ENCODE measurements around the gene F12. TPM values are rescaled to one million over a fixed set of nuclear protein-coding genes. Genes with fewer than 3 reads are reported as not detected.
"Not testable (repeated sequence)": the region's sequence is repeated elsewhere in the genome, so short reads cannot be mapped to it uniquely, and the experiment has no call there.

The F12 gene
- total RNA-seq, 1 experiment from 2014 or later, result 16.5 TPM

DNA sequence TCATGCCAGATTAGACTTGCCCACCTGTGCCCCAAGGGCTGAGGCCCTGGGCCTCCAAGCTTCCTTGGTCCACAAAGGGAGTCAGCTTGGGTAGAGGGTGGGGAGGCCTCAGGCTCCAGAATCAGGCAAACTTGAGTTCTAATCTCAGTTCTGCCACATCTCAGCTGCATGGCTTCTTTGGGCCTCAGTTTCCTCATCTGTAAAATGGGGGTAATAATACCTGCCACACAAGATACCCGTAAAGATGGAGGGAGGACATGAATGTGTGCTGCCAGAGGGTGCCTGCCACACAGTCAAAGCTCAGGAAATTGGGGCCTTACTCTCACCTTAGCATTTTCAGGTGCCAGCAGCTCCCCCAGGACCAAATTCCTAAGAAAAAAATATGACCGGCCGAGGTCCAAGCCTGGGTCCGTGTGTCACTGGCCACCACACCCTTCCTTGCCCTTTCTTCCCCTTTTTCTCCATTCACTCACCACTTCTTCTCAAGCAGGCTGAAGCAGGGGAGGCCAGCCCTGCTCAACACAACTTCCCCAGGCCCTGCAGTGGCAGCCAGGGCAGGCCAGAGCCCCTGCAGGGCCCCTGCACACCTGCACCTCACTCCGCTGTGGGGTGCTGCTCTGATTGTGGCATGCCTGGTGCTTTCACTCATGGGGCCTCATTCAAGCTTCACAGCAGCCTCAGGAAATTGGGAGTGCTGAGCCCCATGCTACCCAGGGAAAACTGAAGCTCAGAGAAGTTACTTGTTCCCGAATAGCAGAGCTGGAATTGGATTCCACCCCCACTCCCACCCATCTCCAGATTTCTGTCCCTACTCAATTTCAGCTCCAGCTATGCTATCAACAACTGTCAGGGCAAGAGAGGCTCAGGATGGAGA lies 47.7 kb downstream of the F12 start:
- Mint-ChIP-seq H3K36me3 (ENCODE audit: insufficient read depth, unreplicated experiment) (no peaks in the 10 kb centered on the region), H3K9me3 (ENCODE audit: unreplicated experiment) (no peaks in the 10 kb centered on the region), H3K4me1 (ENCODE audit: insufficient read depth, unreplicated experiment) (peaks cover 27% of the 10 kb centered on the region), H3K27ac (ENCODE audit: low read depth, unreplicated experiment) (no peak overlapping the region), H3K27me3 (ENCODE audit: insufficient read depth, unreplicated experiment) (no peaks in the 10 kb centered on the region), H3K4me3 (ENCODE audit: unreplicated experiment) (peak overlapping the region; percentile 79)
- CTCF ChIA-PET, result interaction anchor here (0.6 to 4.7 kb wide), 8 partner anchors 8 to 140 kb away, joined by 3 to 21 read pairs (median 3); partner anchors contain the start of gene LMAN2
- no TSS peak for BruUV-seq (replicated peaks)
- intact Hi-C loops (cut with micrococcal nuclease), result loop anchor here (2.0 kb wide), 1 partner anchor 43 kb away; no protein-coding TSS in a partner anchor
- TF ChIP-seq, protein P1, sequence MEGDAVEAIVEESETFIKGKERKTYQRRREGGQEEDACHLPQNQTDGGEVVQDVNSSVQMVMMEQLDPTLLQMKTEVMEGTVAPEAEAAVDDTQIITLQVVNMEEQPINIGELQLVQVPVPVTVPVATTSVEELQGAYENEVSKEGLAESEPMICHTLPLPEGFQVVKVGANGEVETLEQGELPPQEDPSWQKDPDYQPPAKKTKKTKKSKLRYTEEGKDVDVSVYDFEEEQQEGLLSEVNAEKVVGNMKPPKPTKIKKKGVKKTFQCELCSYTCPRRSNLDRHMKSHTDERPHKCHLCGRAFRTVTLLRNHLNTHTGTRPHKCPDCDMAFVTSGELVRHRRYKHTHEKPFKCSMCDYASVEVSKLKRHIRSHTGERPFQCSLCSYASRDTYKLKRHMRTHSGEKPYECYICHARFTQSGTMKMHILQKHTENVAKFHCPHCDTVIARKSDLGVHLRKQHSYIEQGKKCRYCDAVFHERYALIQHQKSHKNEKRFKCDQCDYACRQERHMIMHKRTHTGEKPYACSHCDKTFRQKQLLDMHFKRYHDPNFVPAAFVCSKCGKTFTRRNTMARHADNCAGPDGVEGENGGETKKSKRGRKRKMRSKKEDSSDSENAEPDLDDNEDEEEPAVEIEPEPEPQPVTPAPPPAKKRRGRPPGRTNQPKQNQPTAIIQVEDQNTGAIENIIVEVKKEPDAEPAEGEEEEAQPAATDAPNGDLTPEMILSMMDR (IDR thresholded peaks at IDR 0.05; ENCODE audit: unreplicated experiment), result no peak
- DNase-seq (ENCODE audit: unreplicated experiment), result no peak
- POLR2A ChIA-PET, result interaction anchor here (0.8 to 3.2 kb wide), 4 partner anchors 9 to 43 kb away, joined by 3 to 29 read pairs (median 4); partner anchors contain the start of gene LMAN2

DNA sequence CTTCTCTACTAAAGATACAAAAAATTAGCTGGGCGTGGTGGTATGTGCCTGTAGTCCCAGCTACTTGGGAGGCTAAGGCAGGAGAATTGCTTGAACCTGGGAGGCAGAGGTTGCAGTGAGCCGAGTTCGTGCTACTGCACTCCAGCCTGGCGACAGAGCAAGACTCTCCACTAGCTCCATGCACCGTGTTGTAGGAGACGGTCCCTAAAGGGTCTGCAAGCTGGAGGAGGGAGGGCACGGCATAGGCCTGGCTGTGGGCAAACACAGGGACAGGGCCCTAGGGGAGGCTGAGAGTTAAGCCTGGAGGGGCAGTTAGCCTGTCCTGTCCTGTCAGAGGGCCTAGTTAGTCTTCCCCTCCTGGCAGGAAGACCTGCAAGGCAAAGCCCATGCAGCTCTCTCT lies 48.6 kb downstream of the F12 start:
- H3K4me3 Mint-ChIP-seq (ENCODE audit: unreplicated experiment); DNase-seq (ENCODE audit: unreplicated experiment); H3K9me3 Mint-ChIP-seq (ENCODE audit: unreplicated experiment); H3K27me3 Mint-ChIP-seq (ENCODE audit: insufficient read depth, unreplicated experiment); H3K27ac Mint-ChIP-seq (ENCODE audit: low read depth, unreplicated experiment); H3K36me3 Mint-ChIP-seq (ENCODE audit: insufficient read depth, unreplicated experiment); intact Hi-C loops (cut with micrococcal nuclease); BruUV-seq (replicated peaks): not testable (repeated sequence)
- peaks cover 27% of the 10 kb centered on the region for H3K4me1 Mint-ChIP-seq (ENCODE audit: insufficient read depth, unreplicated experiment)
- POLR2A ChIA-PET, result interaction anchor here (0.8 to 3.2 kb wide), 2 partner anchors 9 to 13 kb away, joined by 3 to 29 read pairs; partner anchors contain the start of gene LMAN2
- CTCF ChIA-PET, result interaction anchor here (0.6 to 4.7 kb wide), 8 partner anchors 9 to 161 kb away, joined by 3 to 21 read pairs (median 3); no protein-coding TSS in a partner anchor

DNA sequence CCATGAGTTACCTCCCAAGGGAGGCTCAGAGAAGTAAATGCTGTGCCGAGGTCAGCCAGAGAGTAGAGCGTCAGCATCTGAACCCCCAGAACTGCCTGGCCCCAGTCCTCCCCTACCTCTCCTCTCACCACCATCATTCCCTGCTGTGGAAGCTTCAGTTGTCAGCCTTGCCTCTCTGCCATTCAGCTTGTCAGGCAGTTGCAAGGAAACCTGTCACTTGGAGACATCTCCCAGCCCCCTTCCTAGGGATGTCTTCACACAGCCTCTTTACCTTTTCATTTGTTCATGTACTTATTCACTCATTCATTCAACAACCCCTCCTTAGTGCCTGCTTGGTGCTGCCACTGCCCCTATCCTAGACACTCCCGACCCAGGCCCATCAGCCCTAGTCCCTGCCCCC lies 49.5 kb downstream of the F12 start:
- POLR2A ChIA-PET, result interaction anchor here (3.2 kb wide), 1 partner anchor 8 kb away, joined by 29 read pairs; the partner anchor contains the start of gene LMAN2
- H3K27me3 Mint-ChIP-seq (ENCODE audit: insufficient read depth, unreplicated experiment), result no peaks in the 10 kb centered on the region

DNA sequence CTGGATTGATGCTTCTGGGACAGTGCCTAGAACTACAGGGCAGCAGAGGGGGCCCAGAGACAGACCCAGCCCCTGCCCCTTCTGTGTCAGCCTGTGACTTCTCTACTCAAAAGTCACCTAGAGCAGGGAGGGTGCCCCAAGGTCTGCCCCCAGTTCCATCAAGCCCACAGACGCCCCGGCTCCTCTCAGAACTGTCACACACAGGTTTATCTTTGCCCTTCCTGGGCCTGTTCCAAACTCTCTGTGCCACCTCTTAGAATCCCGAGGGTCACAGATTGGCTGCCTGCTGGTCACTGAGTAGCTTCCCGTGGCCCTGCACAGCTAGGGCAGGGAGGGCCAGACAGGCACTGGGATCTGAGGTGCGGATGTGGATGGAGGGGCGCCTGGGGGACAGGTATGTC lies 49.9 kb downstream of the F12 start:
- ChIA-PET POLR2A (interaction anchor here (3.2 kb wide), 1 partner anchor 8 kb away, joined by 29 read pairs; the partner anchor contains the start of gene LMAN2), CTCF (interaction anchor here (0.8 to 4.7 kb wide), 6 partner anchors 11 to 699 kb away, joined by 3 to 21 read pairs (median 4); no protein-coding TSS in a partner anchor)
- BruUV-seq (replicated peaks), result no TSS peak
- TF ChIP-seq, protein P1 (IDR thresholded peaks at IDR 0.05; ENCODE audit: unreplicated experiment), result no peak
- Mint-ChIP-seq H3K36me3 (ENCODE audit: insufficient read depth, unreplicated experiment) (no peaks in the 10 kb centered on the region), H3K4me1 (ENCODE audit: insufficient read depth, unreplicated experiment) (peaks cover 27% of the 10 kb centered on the region), H3K9me3 (ENCODE audit: unreplicated experiment) (no peaks in the 10 kb centered on the region), H3K27me3 (ENCODE audit: insufficient read depth, unreplicated experiment) (no peaks in the 10 kb centered on the region), H3K27ac (ENCODE audit: low read depth, unreplicated experiment) (peak overlapping the region; percentile 28), H3K4me3 (ENCODE audit: unreplicated experiment) (no peak overlapping the region)
- intact Hi-C loops (cut with micrococcal nuclease), result no loop called here
- DNase-seq (ENCODE audit: unreplicated experiment), result no peak

More for the DNA sequence above, 49.5 kb downstream of the F12 start:
- intact Hi-C loops (cut with micrococcal nuclease), result no loop called here
- no peaks in the 10 kb centered on the region for H3K36me3 Mint-ChIP-seq (ENCODE audit: insufficient read depth, unreplicated experiment)
- BruUV-seq (replicated peaks), result no TSS peak
- no peaks in the 10 kb centered on the region for H3K9me3 Mint-ChIP-seq (ENCODE audit: unreplicated experiment)
- TF ChIP-seq, protein P1 (IDR thresholded peaks at IDR 0.05; ENCODE audit: unreplicated experiment), result no peak
- CTCF ChIA-PET, result interaction anchor here (0.8 to 4.7 kb wide), 3 partner anchors 10 to 67 kb away, joined by 3 to 21 read pairs (median 5); no protein-coding TSS in a partner anchor
- no peak overlapping the region for H3K27ac Mint-ChIP-seq (ENCODE audit: low read depth, unreplicated experiment)
- H3K4me1 Mint-ChIP-seq (ENCODE audit: insufficient read depth, unreplicated experiment), result peaks cover 27% of the 10 kb centered on the region
- no peak overlapping the region for H3K4me3 Mint-ChIP-seq (ENCODE audit: unreplicated experiment)
- no peak for DNase-seq (ENCODE audit: unreplicated experiment)
